Neural cell (in vitro differentiated cells): ENCODE measurements around the gene CPA5.

Source experiments
- EP300 ChIP-seq: fragments of 450-650 bp; conservative IDR thresholded peaks from 2 replicates; pipeline ENCODE4 v1.6.1; 2014; ENCODE audit warnings: antibody characterized with exemption, mild to moderate bottlenecking, moderate library complexity; ENCODE audit not compliant: poor library complexity, severe bottlenecking
- EZH2 ChIP-seq: fragments of 200-600, 300-800 bp; shearing (Covaris generic), sonication (generic); IDR thresholded peaks from 2 replicates; pipeline ENCODE4 v1.6.1; 2014; ENCODE audit warnings: antibody characterized with exemption, low read length, borderline replicate concordance, mild to moderate bottlenecking; ENCODE audit not compliant: insufficient read depth, poor library complexity, severe bottlenecking
- MXI1 ChIP-seq: fragments of 450-650 bp; conservative IDR thresholded peaks from 2 replicates; pipeline ENCODE4 v1.6.1; 2014; ENCODE audit warnings: antibody characterized with exemption, mild to moderate bottlenecking; ENCODE audit not compliant: poor library complexity, severe bottlenecking
- POLR2AphosphoS5 ChIP-seq: IDR thresholded peaks from 2 replicates; pipeline ENCODE4 v1.6.1; 2012
- RAD21 ChIP-seq: fragments of 450-650 bp; conservative IDR thresholded peaks from 2 replicates; pipeline ENCODE4 v1.6.1; 2014; ENCODE audit warnings: antibody characterized with exemption, mild to moderate bottlenecking, moderate library complexity
- SMC3 ChIP-seq: fragments of 450-650 bp; conservative IDR thresholded peaks from 2 replicates; pipeline ENCODE4 v1.6.1; 2014; ENCODE audit warnings: antibody characterized with exemption, mild to moderate bottlenecking, moderate library complexity; ENCODE audit not compliant: poor library complexity
- TAF1 ChIP-seq: IDR thresholded peaks from 2 replicates; pipeline ENCODE4 v1.6.1; 2012; ENCODE audit warnings: low read depth
- TF ChIP-seq, protein P1 (sequence below): fragments of 450-650 bp; IDR thresholded peaks from 2 replicates; pipeline ENCODE4 v1.5.1; 2014; ENCODE audit warnings: antibody characterized with exemption, mild to moderate bottlenecking, moderate library complexity; ENCODE audit not compliant: poor library complexity, severe bottlenecking
- TF ChIP-seq, protein P2 (sequence below): IDR thresholded peaks from 2 replicates; pipeline ENCODE4 v1.6.1; 2012; ENCODE audit warnings: borderline replicate concordance

DNA sequence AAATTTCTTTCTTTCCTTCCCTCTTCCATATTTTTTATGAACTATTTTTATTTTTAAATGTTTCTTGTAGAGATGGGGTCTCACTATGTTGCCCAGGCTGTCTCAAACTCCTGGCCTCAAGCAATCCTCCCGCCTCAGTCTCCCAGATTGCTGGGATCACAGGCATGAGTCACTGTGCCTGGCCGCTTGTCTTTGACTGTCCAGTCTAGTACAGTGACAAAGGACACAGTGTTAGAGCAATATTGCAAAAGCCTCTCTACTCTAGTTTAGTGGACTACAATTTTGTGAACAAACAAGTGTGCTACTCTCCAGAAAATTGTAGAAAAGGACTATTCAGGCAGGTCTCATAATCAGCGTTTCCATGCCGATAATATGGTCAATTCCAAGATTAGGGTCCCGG is 40.6 kb upstream of the CPA5 start:
- TF ChIP-seq, protein P1, sequence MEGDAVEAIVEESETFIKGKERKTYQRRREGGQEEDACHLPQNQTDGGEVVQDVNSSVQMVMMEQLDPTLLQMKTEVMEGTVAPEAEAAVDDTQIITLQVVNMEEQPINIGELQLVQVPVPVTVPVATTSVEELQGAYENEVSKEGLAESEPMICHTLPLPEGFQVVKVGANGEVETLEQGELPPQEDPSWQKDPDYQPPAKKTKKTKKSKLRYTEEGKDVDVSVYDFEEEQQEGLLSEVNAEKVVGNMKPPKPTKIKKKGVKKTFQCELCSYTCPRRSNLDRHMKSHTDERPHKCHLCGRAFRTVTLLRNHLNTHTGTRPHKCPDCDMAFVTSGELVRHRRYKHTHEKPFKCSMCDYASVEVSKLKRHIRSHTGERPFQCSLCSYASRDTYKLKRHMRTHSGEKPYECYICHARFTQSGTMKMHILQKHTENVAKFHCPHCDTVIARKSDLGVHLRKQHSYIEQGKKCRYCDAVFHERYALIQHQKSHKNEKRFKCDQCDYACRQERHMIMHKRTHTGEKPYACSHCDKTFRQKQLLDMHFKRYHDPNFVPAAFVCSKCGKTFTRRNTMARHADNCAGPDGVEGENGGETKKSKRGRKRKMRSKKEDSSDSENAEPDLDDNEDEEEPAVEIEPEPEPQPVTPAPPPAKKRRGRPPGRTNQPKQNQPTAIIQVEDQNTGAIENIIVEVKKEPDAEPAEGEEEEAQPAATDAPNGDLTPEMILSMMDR, result no peak
- TF ChIP-seq EZH2, result no peak
- no peak for TF ChIP-seq EP300
- TF ChIP-seq TAF1, result no peak
- TF ChIP-seq, protein P2, sequence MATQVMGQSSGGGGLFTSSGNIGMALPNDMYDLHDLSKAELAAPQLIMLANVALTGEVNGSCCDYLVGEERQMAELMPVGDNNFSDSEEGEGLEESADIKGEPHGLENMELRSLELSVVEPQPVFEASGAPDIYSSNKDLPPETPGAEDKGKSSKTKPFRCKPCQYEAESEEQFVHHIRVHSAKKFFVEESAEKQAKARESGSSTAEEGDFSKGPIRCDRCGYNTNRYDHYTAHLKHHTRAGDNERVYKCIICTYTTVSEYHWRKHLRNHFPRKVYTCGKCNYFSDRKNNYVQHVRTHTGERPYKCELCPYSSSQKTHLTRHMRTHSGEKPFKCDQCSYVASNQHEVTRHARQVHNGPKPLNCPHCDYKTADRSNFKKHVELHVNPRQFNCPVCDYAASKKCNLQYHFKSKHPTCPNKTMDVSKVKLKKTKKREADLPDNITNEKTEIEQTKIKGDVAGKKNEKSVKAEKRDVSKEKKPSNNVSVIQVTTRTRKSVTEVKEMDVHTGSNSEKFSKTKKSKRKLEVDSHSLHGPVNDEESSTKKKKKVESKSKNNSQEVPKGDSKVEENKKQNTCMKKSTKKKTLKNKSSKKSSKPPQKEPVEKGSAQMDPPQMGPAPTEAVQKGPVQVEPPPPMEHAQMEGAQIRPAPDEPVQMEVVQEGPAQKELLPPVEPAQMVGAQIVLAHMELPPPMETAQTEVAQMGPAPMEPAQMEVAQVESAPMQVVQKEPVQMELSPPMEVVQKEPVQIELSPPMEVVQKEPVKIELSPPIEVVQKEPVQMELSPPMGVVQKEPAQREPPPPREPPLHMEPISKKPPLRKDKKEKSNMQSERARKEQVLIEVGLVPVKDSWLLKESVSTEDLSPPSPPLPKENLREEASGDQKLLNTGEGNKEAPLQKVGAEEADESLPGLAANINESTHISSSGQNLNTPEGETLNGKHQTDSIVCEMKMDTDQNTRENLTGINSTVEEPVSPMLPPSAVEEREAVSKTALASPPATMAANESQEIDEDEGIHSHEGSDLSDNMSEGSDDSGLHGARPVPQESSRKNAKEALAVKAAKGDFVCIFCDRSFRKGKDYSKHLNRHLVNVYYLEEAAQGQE, result no peak
- TF ChIP-seq POLR2AphosphoS5, result no peak
- TF ChIP-seq MXI1, result no peak
- no peak for TF ChIP-seq SMC3
- no peak for TF ChIP-seq RAD21
